Renal pelvis (tissue), 4 donors: ENCODE data around the gene PJA1. TPM values are rescaled to one million over a fixed set of nuclear protein-coding genes. Genes with fewer than 3 reads are reported as not detected.

Experiments used
- DNase-seq: peaks from one replicate; pipeline ENCODE4 v3.0.0-alpha.2; 2013
- polyA plus RNA-seq, 3 donors: library from polyadenylated mRNA; unstranded; fragments of 120-200 nt; gene quantifications; one replicate each; pipeline ENCODE4 v1.2.1, GENCODE V29; 2013; ENCODE audit not compliant: insufficient read length in 3 of 3

Gene PJA1
- polyA plus RNA-seq, 3 donors: 83.8 to 102 (median 88.9) TPM

GRCh38 chrX:69149466-69150280, 15.6 kb downstream of the PJA1 start:
- DNase-seq: no peak

- DNase-seq: no peak
These were observed 16.3 kb downstream of the PJA1 start for GRCh38 chrX:69148946-69149345.

GRCh38 chrX:69146739-69147138, 18.5 kb downstream of the PJA1 start:
- no peak for DNase-seq

- DNase-seq: no peak
These were observed 19.5 kb downstream of the PJA1 start for GRCh38 chrX:69145714-69146113.

- DNase-seq: no peak
These were observed 20.2 kb downstream of the PJA1 start for GRCh38 chrX:69144838-69145680.

- no peak for DNase-seq
These were observed 21.7 kb downstream of the PJA1 start for GRCh38 chrX:69143530-69143929.

- no peak for DNase-seq
These were observed 22.3 kb downstream of the PJA1 start for GRCh38 chrX:69142788-69143469.

- DNase-seq: no peak
These were observed 24.4 kb downstream of the PJA1 start for GRCh38 chrX:69140837-69141236.

GRCh38 chrX:69139516-69139915, 25.7 kb downstream of the PJA1 start:
- no peak for DNase-seq

GRCh38 chrX:69138512-69138911, 26.7 kb downstream of the PJA1 start:
- no peak for DNase-seq

GRCh38 chrX:69138118-69138390, 27.2 kb downstream of the PJA1 start:
- DNase-seq: no peak

- DNase-seq: no peak
These were observed 27.7 kb downstream of the PJA1 start for GRCh38 chrX:69137371-69138117.

- no peak for DNase-seq
These were observed 28.5 kb downstream of the PJA1 start for GRCh38 chrX:69136546-69137331.

- DNase-seq: no peak
These were observed 31.2 kb downstream of the PJA1 start for GRCh38 chrX:69133921-69134542.

GRCh38 chrX:69131886-69132285, 33.4 kb downstream of the PJA1 start:
- DNase-seq: no peak

- DNase-seq: no peak
These were observed 34.8 kb downstream of the PJA1 start for GRCh38 chrX:69130439-69130838.

GRCh38 chrX:69128588-69128987, 36.7 kb downstream of the PJA1 start:
- no peak for DNase-seq

- DNase-seq: no peak
These were observed 37.8 kb downstream of the PJA1 start for GRCh38 chrX:69127466-69127865.

GRCh38 chrX:69126642-69127041, 38.6 kb downstream of the PJA1 start:
- no peak for DNase-seq

GRCh38 chrX:69125094-69125493, 40.2 kb downstream of the PJA1 start:
- no peak for DNase-seq

- DNase-seq: no peak
These were observed 41.1 kb downstream of the PJA1 start for GRCh38 chrX:69124108-69124507.
